ENCODE data around the gene RBPJL. TPM values are rescaled to one million over a fixed set of nuclear protein-coding genes. Genes with fewer than 3 reads are reported as not detected.

RBPJL gene
- total and polyA plus RNA-seq, 2 donors from 2014 or later: not detected

DNA sequence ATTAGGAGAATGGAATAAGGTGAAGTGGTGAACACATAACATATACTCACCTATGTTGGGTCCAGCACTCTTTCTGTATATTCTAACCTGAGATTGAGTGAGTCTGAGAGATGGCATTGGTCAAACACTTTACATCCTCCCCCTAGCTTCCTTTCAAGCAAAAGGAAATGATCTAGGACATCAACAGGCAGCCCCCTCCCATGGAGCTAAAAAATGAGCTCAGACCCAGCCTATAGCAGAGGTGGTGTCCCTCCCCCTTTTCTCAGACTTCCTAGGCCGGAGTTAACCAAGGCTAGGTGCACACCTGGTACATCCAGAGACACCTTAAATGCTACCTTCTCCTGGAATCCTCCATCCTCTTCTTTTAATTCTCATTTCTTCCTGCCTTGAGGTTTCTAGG lies 47.1 kb downstream of the RBPJL start:
- H3K27ac ChIP-seq (ENCODE audit: low read depth in 2 of 2, low read length in 2 of 2): no peak overlapping the region
- no peaks in the 10 kb centered on the region for H3K36me3 ChIP-seq (ENCODE audit: control insufficient read depth in 2 of 3, insufficient read depth in 3 of 3, low read length in 3 of 3)
- DNase-seq (no peak), FAIRE-seq (no peak)
- intact Hi-C loops (cut with DNase I): no loop called here
- no peak overlapping the region for H3K4me3 ChIP-seq (ENCODE audit: low read length in 3 of 3)
- TF ChIP-seq, protein P1, sequence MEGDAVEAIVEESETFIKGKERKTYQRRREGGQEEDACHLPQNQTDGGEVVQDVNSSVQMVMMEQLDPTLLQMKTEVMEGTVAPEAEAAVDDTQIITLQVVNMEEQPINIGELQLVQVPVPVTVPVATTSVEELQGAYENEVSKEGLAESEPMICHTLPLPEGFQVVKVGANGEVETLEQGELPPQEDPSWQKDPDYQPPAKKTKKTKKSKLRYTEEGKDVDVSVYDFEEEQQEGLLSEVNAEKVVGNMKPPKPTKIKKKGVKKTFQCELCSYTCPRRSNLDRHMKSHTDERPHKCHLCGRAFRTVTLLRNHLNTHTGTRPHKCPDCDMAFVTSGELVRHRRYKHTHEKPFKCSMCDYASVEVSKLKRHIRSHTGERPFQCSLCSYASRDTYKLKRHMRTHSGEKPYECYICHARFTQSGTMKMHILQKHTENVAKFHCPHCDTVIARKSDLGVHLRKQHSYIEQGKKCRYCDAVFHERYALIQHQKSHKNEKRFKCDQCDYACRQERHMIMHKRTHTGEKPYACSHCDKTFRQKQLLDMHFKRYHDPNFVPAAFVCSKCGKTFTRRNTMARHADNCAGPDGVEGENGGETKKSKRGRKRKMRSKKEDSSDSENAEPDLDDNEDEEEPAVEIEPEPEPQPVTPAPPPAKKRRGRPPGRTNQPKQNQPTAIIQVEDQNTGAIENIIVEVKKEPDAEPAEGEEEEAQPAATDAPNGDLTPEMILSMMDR (IDR thresholded peaks at IDR 0.05; ENCODE audit: borderline replicate concordance, extremely low read depth, insufficient read depth): no peak
- peaks cover 2 to 17% (median 11%) of the 10 kb centered on the region in 3 donors for H3K4me1 ChIP-seq (ENCODE audit: control insufficient read depth in 2 of 3, insufficient read depth in 2 of 3, low read depth in 1 of 3, low read length in 3 of 3)
- H3K9me3 ChIP-seq (ENCODE audit: control insufficient read depth in 2 of 3, insufficient read depth in 1 of 3, low read length in 3 of 3): no peaks in the 10 kb centered on the region
- no peak overlapping the region for H3K9ac ChIP-seq (ENCODE audit: low read length in 3 of 3)
- no peaks in the 10 kb centered on the region for H3K27me3 ChIP-seq (ENCODE audit: control insufficient read depth, insufficient read depth, low read length)

DNA sequence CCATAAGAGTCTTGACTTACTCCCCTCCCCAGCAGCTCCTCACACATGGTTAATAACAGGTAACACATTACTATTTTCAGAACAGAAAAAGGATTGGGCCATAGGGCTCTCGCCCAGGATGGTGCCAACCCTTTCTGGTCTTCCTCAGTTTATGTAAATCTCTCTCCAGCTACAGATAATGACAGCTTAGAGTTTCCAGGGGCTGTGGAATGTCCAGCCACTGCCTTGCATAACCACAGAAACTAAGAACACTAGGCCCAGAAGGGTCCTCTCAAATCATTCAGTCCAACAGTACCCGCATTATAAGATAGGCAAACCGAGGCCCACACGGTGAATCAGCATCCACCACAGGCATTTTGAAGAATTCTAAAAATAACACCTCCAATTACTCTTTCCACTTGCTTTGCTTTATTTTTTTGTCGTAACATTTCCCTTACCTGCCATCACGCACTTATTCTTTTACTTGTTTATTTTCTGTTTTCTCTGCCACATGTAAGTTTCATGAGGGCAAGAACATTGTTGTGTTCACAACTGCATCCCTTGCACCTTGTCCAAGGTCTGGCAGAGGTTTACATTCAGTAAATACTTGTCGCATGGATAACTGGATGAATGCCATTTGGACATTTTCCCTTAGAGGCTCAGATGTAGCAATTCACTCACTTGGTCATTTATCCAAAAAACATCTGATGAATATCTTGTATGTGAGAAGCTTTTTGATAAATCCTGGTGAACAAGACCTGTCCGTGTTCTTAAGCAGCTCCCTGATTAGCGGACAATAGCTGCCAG lies 48.0 kb downstream of the RBPJL start:
- no peaks in the 10 kb centered on the region for H3K27me3 ChIP-seq (ENCODE audit: control insufficient read depth, insufficient read depth, low read length)
- no peaks in the 10 kb centered on the region for H3K9me3 ChIP-seq (ENCODE audit: control insufficient read depth in 2 of 3, insufficient read depth in 1 of 3, low read length in 3 of 3)
- H3K36me3 ChIP-seq (ENCODE audit: control insufficient read depth in 2 of 3, insufficient read depth in 3 of 3, low read length in 3 of 3): no peaks in the 10 kb centered on the region
- no peak for FAIRE-seq
- TF ChIP-seq, protein P1 (IDR thresholded peaks at IDR 0.05; ENCODE audit: borderline replicate concordance, extremely low read depth, insufficient read depth): no peak
- no peak for DNase-seq
- no peak overlapping the region for H3K4me3 ChIP-seq (ENCODE audit: low read length in 3 of 3)
- intact Hi-C loops (cut with DNase I): no loop called here
- no peak overlapping the region for H3K27ac ChIP-seq (ENCODE audit: low read depth in 2 of 2, low read length in 2 of 2)
- H3K9ac ChIP-seq (ENCODE audit: low read length in 3 of 3): no peak overlapping the region
- H3K4me1 ChIP-seq (ENCODE audit: control insufficient read depth in 2 of 3, insufficient read depth in 2 of 3, low read depth in 1 of 3, low read length in 3 of 3): peaks cover 2 to 25% (median 19%) of the 10 kb centered on the region in 3 donors

DNA sequence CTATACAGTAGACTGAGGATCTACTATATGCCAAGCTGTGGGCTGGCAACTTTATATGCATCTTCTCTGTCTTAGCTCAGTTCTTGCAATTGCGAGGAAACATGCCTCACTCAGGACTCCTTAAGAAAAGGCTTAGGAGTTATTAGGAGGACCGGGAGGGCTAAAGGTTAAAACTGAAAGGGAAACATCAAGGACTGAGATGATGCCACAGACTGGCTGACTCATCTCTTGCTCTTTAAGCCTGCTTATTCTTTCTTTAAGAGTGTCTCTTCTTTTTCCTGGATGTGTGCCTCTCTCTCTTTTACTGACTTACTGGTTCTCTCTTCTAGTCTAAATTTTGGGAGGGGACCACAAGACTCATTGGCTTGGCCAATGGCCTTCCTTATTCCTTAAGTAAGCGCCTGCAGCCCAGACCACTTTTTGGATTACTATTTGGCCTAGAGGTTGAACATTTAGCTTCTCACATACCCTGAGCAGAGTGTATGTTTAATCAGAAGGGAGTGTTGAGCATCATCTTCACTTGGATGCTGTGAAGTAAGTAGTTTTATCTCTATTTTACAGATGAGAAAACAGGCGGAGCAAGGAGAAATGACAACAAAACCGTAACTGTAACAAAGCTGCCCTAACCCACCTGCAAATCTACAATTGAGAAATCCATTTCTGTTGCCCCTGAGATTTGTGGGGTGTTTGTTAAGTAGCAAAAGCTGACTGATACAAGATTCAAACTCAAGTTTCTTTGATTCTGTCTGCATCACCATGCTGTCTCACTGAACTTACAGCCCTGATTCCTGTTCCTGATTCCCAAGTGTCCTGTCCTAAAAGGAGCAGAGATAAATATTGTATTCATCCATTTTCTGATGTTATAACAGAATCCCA lies 48.8 kb downstream of the RBPJL start:
- H3K4me3 ChIP-seq (ENCODE audit: low read length in 3 of 3): no peak overlapping the region
- intact Hi-C loops (cut with DNase I): no loop called here
- H3K9ac ChIP-seq (ENCODE audit: low read length in 3 of 3): no peak overlapping the region
- TF ChIP-seq, protein P1 (IDR thresholded peaks at IDR 0.05; ENCODE audit: borderline replicate concordance, extremely low read depth, insufficient read depth): no peak
- peaks cover 2 to 32% (median 23%) of the 10 kb centered on the region in 3 donors for H3K4me1 ChIP-seq (ENCODE audit: control insufficient read depth in 2 of 3, insufficient read depth in 2 of 3, low read depth in 1 of 3, low read length in 3 of 3)
- DNase-seq: no peak
- H3K27me3 ChIP-seq (ENCODE audit: control insufficient read depth, insufficient read depth, low read length): no peaks in the 10 kb centered on the region
- H3K27ac ChIP-seq (ENCODE audit: low read depth in 2 of 2, low read length in 2 of 2): no peak overlapping the region
- no peaks in the 10 kb centered on the region for H3K9me3 ChIP-seq (ENCODE audit: control insufficient read depth in 2 of 3, insufficient read depth in 1 of 3, low read length in 3 of 3)
- FAIRE-seq: no peak
- no peaks in the 10 kb centered on the region for H3K36me3 ChIP-seq (ENCODE audit: control insufficient read depth in 2 of 3, insufficient read depth in 3 of 3, low read length in 3 of 3)

Measured in kidney (tissue), 14 donors.